ENCODE data around the gene EPB41L5.

The EPB41L5 gene

GRCh38 chr2:120226316-120226715 lies 213.4 kb downstream of the EPB41L5 start:
- no peak for DNase-seq

- no peak for DNase-seq
Measured at GRCh38 chr2:120227111-120227991, 214.5 kb downstream of the EPB41L5 start.

GRCh38 chr2:120228503-120228902 lies 215.6 kb downstream of the EPB41L5 start:
- DNase-seq, result no peak

Data from C1 segment of cervical spinal cord (tissue), 14 donors.